ENCODE data around the gene ENGASE.

- TF ChIP-seq, protein P1, sequence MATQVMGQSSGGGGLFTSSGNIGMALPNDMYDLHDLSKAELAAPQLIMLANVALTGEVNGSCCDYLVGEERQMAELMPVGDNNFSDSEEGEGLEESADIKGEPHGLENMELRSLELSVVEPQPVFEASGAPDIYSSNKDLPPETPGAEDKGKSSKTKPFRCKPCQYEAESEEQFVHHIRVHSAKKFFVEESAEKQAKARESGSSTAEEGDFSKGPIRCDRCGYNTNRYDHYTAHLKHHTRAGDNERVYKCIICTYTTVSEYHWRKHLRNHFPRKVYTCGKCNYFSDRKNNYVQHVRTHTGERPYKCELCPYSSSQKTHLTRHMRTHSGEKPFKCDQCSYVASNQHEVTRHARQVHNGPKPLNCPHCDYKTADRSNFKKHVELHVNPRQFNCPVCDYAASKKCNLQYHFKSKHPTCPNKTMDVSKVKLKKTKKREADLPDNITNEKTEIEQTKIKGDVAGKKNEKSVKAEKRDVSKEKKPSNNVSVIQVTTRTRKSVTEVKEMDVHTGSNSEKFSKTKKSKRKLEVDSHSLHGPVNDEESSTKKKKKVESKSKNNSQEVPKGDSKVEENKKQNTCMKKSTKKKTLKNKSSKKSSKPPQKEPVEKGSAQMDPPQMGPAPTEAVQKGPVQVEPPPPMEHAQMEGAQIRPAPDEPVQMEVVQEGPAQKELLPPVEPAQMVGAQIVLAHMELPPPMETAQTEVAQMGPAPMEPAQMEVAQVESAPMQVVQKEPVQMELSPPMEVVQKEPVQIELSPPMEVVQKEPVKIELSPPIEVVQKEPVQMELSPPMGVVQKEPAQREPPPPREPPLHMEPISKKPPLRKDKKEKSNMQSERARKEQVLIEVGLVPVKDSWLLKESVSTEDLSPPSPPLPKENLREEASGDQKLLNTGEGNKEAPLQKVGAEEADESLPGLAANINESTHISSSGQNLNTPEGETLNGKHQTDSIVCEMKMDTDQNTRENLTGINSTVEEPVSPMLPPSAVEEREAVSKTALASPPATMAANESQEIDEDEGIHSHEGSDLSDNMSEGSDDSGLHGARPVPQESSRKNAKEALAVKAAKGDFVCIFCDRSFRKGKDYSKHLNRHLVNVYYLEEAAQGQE (IDR thresholded peaks at IDR 0.05; ENCODE audit: insufficient read depth in 1 of 2, low read depth in 2 of 2, low read length in 2 of 2), result no peak
- TF ChIP-seq TAF1 (IDR thresholded peaks at IDR 0.05; ENCODE audit: borderline replicate concordance, insufficient read depth, low read length) (no peak), POLR2AphosphoS5 (IDR thresholded peaks at IDR 0.05; ENCODE audit: low read depth, low read length) (no peak)
These were observed 38.0 kb upstream of the ENGASE start for GRCh38 chr17:79036596-79036995.
